Esophagus (tissue), 2 donors: ENCODE results near the gene TAAR1. TPM values are rescaled to one million over a fixed set of nuclear protein-coding genes. Genes with fewer than 3 reads are reported as not detected.
"Not testable (repeated sequence)": the region's sequence is repeated elsewhere in the genome, so short reads cannot be mapped to it uniquely, and the experiment has no call there.

Experiments used
- H3K27ac ChIP-seq, 2 donors: one replicate each; pipeline ENCODE4 v1.5.1; 2013; ENCODE audit warnings: low read depth in 2 of 2, mild to moderate bottlenecking in 2 of 2, inconsistent platforms in 1 of 2, low read length in 1 of 2, moderate library complexity in 1 of 2
- H3K27me3 ChIP-seq, 2 donors: one replicate each; pipeline ENCODE4 v1.6.1; 2013; ENCODE audit warnings: low read length in 2 of 2, control low read depth in 1 of 2, mild to moderate bottlenecking in 1 of 2; ENCODE audit not compliant: insufficient read depth in 2 of 2, control insufficient read depth in 1 of 2
- H3K36me3 ChIP-seq, 2 donors: one replicate each; pipeline ENCODE4 v1.6.1; 2013; ENCODE audit warnings: low read length in 1 of 2; ENCODE audit not compliant: control insufficient read depth in 2 of 2, insufficient read depth in 2 of 2
- H3K4me1 ChIP-seq, 2 donors: one replicate each; pipeline ENCODE4 v1.6.1; 2013; ENCODE audit warnings: low read length in 1 of 2; ENCODE audit not compliant: control insufficient read depth in 2 of 2, insufficient read depth in 2 of 2
- H3K4me3 ChIP-seq, 2 donors: one replicate each; pipeline ENCODE4 v1.5.1; 2013; ENCODE audit warnings: low read length in 2 of 2, mild to moderate bottlenecking in 2 of 2, low read depth in 1 of 2, moderate library complexity in 1 of 2
- H3K9me3 ChIP-seq, 2 donors: one replicate each; pipeline ENCODE4 v1.6.1; 2013; ENCODE audit warnings: mild to moderate bottlenecking in 2 of 2, low read depth in 1 of 2, low read length in 1 of 2, moderate library complexity in 1 of 2; ENCODE audit not compliant: control insufficient read depth in 2 of 2, insufficient read depth in 1 of 2
- WGBS, 2 donors: extraction: QIAGEN DNeasy Blood & Tissue Kit; methylation state at CpG; one replicate each; pipeline ENCODE4 v1.1.7; 2013; 5-methylcytosine and 5-hydroxymethylcytosine counted together
- polyA plus RNA-seq, 2 donors: library from polyadenylated mRNA; stranded (reverse); fragments of 200-250 nt; gene quantifications; one replicate each; pipeline ENCODE4 v1.2.3, GENCODE V29; 2013
- donor health status: healthy with polysubstance abuse.
- donor health status: Bipolar disorder and iron deficiency.

Gene TAAR1
- polyA plus RNA-seq, 2 donors = not detected

DNA sequence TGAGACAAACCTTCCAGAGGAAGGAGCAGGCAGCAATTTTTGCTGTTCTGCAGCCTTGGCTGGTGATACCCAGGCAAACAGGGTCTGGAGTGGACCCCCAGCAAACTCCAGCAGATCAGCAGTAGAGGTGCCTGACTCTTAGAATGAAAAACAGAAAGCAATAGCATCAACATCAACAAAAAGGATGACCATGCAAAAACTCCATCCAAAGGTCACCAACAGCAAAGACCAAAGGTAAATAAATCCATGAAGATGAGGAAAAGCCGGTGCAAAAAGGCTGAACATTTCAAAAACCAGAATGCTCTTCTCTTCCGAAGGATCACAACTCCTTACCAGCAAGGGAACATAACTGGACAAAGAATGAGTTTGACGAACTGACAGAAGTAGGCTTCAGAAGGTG lies 23.1 kb downstream of the TAAR1 start:
- not testable (repeated sequence) for H3K9me3 ChIP-seq

GRCh38 chr6:132635288-132635687 lies 23.7 kb downstream of the TAAR1 start:
- not testable (repeated sequence) for H3K4me3 ChIP-seq, H3K4me1 ChIP-seq, H3K9me3 ChIP-seq, H3K36me3 ChIP-seq, H3K27ac ChIP-seq, H3K27me3 ChIP-seq
- 24 to 30% methylated on average over 3 of the region's 3 CpGs for WGBS, 2 donors

More for the DNA sequence above, 23.1 kb downstream of the TAAR1 start:
- H3K27ac ChIP-seq, H3K4me3 ChIP-seq, H3K36me3 ChIP-seq, H3K4me1 ChIP-seq, H3K27me3 ChIP-seq: not testable (repeated sequence)
- WGBS, 2 donors = 81 to 90% methylated on average over 3 of the region's 3 CpGs

GRCh38 chr6:132634796-132635195 lies 24.2 kb downstream of the TAAR1 start:
- Histone ChIP-seq H3K4me1 (no peaks in the 10 kb centered on the region), H3K27ac (no peak overlapping the region), H3K9me3 (no peaks in the 10 kb centered on the region), H3K36me3 (no peaks in the 10 kb centered on the region), H3K4me3 (no peak overlapping the region), H3K27me3 (no peaks in the 10 kb centered on the region)
- 69 to 73% methylated on average over 4 of the region's 4 CpGs for WGBS, 2 donors

GRCh38 chr6:132633362-132633761 lies 25.6 kb downstream of the TAAR1 start:
- H3K36me3 ChIP-seq = no peaks in the 10 kb centered on the region
- no peak overlapping the region for H3K27ac ChIP-seq
- H3K4me3 ChIP-seq = no peak overlapping the region
- no peaks in the 10 kb centered on the region for H3K9me3 ChIP-seq
- H3K27me3 ChIP-seq = no peaks in the 10 kb centered on the region
- 82 to 84% methylated on average over 2 of the region's 2 CpGs for WGBS, 2 donors
- H3K4me1 ChIP-seq = no peaks in the 10 kb centered on the region

DNA sequence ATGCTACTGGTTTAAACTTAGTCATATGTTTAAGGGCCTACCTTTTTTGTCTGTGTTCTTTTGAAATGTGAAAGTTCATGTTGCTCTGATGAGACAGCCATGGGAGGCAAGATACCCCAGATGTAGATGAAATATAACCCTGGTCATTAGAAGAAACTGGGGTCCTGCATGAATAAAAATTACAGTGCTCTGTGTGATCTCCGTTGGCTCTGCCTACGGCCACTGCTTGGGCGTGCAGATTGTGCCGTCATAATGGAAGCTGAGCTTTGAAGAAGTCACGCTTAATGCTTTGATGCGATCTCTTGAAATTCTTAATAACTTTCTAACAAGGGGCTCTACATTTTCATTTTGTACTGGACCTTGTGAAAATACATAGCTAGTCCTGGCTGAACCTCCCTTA lies 34.8 kb downstream of the TAAR1 start, which contains the start of gene TAAR2:
Gene TAAR2, minus strand, starts transcription at position 101 of the 400 bp plus-strand sequence. Its CDS starts 0 bp downstream, at position 101.
- H3K27ac ChIP-seq = no peak within 1 kb of the TSS
- no peaks in the 10 kb centered on the region for H3K9me3 ChIP-seq
- no peaks in the 10 kb centered on the region for H3K27me3 ChIP-seq
- H3K36me3 ChIP-seq = no peaks in the 10 kb centered on the region
- WGBS, 2 donors = 94 to 95% methylated on average over 6 of the region's 6 CpGs
- H3K4me3 ChIP-seq = no peak within 1 kb of the TSS
- no peaks in the 10 kb centered on the region for H3K4me1 ChIP-seq

DNA sequence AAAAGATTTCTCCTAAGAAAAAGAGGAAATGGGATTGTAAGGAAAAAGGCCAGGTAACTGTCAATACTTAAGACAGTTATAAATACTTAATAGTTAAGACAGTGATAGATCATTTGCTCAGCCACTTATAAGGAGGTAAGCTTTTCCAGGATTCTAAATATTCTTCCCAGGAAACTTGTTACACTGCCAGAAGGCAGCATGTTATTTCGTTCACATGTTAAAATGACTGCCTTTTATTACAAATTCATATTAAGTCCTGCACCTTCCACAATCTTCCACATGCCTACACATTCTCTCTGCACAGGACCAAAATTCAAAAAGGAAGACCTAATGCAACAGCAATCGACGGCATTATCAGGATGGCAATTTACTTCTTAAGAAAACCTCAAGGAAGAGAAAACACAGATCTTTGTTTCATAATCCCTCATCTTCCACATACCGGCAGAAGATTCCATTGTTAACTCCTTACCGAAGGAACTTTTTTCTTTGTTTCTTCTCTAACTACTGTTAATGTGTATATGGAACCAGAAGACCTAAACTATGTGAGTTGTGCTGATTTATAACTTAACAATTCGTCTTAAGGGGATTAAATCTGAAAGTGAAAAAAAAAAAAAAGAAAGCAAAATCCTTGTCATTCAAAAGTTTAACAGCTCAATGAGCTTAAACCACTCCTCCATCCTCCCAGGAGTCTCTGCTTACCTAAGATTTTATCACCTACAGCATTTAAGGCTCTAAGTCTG lies 35.7 kb downstream of the TAAR1 start:
- Histone ChIP-seq H3K4me1 (no peaks in the 10 kb centered on the region), H3K27me3 (no peaks in the 10 kb centered on the region), H3K9me3 (no peaks in the 10 kb centered on the region), H3K27ac (no peak overlapping the region), H3K36me3 (no peaks in the 10 kb centered on the region), H3K4me3 (no peak overlapping the region)
- 44 to 62% methylated on average over 6 of the region's 6 CpGs for WGBS, 2 donors

- H3K4me1 ChIP-seq = no peaks in the 10 kb centered on the region
- no peak overlapping the region for H3K4me3 ChIP-seq
- H3K27ac ChIP-seq = no peak overlapping the region
- H3K36me3 ChIP-seq = no peaks in the 10 kb centered on the region
- WGBS, 2 donors = 22 to 50% methylated on average over 1 of the region's 1 CpG
- H3K9me3 ChIP-seq = no peaks in the 10 kb centered on the region
- H3K27me3 ChIP-seq = no peaks in the 10 kb centered on the region
These were observed 42.3 kb downstream of the TAAR1 start for GRCh38 chr6:132616677-132617076.

GRCh38 chr6:132614554-132614953 lies 44.4 kb downstream of the TAAR1 start:
- Histone ChIP-seq H3K27ac (peak overlapping the region in 1 of 2 donors; percentile 54), H3K9me3 (no peaks in the 10 kb centered on the region)
- 63 to 70% methylated on average over 7 of the region's 7 CpGs for WGBS, 2 donors

GRCh38 chr6:132612449-132613108 lies 46.4 kb downstream of the TAAR1 start:
- H3K27ac ChIP-seq = no peak overlapping the region
- no peaks in the 10 kb centered on the region for H3K9me3 ChIP-seq
- H3K4me3 ChIP-seq = no peak overlapping the region
- H3K27me3 ChIP-seq = no peaks in the 10 kb centered on the region
- no peaks in the 10 kb centered on the region for H3K36me3 ChIP-seq
- H3K4me1 ChIP-seq = no peaks in the 10 kb centered on the region
- 40 to 61% methylated on average over 4 of the region's 4 CpGs for WGBS, 2 donors

More at GRCh38 chr6:132614554-132614953, 44.4 kb downstream of the TAAR1 start:
- Histone ChIP-seq H3K36me3 (no peaks in the 10 kb centered on the region), H3K27me3 (no peaks in the 10 kb centered on the region), H3K4me3 (no peak overlapping the region), H3K4me1 (no peaks in the 10 kb centered on the region)

DNA sequence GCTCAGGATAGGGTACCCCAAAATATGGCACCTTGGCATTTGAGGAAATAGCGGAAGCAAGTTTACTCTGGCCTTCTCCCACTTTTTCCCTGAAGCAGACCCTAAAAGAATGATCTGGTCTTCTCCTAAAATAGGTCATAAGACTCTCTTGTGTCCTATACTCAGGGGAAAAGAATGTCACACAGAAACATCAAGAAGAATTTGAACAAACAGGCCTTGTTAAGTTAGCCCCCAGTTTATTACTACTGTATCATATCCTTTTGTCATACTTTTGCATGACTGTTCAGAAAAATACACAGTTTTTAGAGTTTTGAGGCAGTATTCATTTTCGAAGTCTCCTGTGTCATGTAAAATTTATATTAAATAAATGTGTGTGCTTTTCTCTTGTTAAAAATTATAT lies 47.4 kb downstream of the TAAR1 start:
- 88 to 90% methylated on average over 2 of the region's 2 CpGs for WGBS, 2 donors
- Histone ChIP-seq H3K36me3 (no peaks in the 10 kb centered on the region), H3K27ac (no peak overlapping the region), H3K4me3 (no peak overlapping the region), H3K4me1 (no peaks in the 10 kb centered on the region), H3K27me3 (no peaks in the 10 kb centered on the region), H3K9me3 (no peaks in the 10 kb centered on the region)
